ENCODE data around the gene CDKL5.

Gene CDKL5

DNA sequence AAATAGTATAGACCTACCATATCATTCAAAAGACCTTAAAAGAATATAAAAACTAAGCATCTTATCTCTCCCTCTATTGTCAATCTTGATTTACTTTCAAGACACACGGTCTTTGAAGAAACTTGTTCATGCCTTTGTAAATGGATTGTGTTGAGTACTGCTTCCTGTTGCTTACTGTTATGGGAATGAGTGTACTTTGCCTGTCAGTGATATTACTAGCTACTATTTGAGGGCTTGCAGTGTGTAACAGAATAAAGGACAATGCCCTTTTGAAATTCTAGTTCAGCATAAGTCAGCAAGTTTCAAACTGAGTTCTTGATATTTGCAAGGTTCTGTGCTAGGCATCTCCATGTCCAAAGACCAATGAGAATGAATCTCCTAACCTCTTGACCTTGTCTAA, 36.0 kb downstream of the CDKL5 start:
- DNase-seq, result no peak

DNA sequence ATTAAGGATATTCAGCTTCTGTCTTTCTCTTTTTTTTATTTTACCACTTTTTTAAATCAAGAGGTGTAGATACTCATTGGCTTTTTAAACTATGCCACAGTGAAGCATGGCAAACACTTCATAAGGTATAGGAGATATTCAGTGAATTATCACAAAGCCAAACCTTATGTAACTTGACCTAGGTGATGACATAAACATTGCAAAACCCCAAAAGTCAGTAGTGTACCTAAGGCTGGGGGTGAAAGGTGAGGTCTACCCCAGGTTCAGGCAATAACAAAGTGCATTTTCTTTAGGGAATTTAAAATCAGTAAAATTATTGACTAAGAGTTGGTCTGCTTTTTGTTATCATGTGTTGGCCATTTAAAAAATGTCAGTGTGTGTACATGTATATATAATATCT, 39.1 kb downstream of the CDKL5 start:
- no peak for DNase-seq

DNA sequence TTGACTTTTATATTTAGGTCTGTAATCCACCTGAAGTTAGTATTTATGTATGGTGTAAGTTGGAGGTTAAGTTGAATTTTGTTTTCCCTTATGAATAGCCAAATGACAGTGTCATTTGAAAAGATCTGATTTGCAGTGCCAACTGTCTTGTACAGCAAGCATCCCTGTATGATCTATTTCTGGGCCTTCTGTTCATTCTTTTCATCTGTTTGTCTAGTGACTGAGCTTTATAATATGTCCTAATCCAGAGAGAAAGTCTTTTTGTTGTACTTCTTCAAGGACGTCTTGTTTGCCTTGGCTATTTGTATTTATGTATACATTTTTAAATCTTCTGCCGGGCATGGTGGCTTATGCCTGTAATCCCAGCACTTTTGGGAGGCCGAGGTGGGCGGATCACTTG, 39.6 kb downstream of the CDKL5 start:
- DNase-seq, result no peak

DNA sequence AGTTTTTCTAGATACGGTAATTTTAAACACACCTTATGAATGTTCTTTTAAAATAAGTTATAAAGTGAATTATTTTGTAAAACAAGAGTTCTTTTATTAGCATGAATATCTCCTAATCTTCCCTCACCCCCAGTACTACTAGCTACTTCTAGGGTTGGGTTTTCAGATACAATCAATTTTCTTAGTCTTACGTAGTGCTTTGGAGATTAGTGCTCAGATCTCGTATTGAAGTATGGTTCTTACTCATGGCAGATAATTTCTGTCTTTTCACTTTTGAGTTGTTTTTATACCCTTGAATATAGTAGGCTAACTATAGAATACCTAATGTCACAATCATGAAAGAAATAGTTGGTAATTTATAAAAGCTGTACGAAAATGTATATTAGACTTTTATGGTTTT, 43.2 kb downstream of the CDKL5 start:
- DNase-seq, result no peak

DNA sequence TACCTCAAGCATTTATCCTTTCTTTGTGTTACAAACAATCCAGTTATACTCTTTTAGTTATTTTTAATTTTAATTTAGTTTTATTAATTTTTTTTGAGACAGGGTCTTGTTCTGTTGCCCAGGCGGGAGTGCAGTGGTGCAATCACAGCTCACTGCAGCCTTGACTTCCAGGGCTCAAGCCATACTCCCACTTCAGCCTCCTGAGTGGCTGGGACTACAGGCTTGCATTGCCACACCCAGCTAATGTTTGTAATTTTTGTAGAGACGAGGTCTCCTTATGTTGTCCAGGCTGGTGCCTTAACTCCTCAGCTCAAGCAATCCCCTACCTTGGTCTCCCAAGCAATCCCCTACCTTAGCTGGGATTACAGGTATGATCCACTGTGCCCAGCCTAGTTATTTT, 45.9 kb downstream of the CDKL5 start:
- no peak for DNase-seq

DNA sequence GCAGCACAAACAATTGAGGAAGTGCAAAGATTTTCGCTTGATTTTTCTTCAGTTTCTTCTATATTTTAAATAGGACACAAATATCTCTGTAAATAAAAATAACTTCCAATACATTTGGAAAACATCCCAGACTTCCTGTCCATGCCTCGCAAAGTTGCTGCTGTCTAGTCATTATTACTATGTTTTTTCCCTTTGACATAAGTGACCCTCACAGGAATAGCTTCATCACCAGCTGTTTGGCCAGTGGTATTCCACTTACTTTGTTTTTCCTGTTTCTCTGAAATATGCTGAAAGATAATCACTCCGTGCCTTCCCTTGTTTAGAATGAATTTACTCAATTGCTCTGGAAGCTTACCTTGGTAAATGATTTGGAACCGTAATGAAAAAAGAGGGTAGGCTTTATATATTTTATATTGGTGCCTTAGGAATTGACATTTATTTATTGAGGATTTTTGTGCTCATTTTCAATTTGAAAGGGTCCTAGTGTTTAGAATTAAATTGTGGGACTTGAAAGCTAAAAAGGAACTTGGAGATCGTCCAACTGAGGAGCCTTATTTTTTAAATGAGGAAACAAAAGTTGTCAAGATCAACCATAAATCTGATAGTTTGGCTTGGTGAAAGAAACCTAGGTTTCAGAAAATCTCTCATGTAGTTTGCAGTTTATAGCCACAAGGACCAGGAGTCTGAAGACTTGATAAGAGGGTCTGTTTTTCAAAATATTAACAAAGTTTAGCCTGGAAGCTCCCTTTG, 65.6 kb downstream of the CDKL5 start:
- DNase-seq, result no peak

DNA sequence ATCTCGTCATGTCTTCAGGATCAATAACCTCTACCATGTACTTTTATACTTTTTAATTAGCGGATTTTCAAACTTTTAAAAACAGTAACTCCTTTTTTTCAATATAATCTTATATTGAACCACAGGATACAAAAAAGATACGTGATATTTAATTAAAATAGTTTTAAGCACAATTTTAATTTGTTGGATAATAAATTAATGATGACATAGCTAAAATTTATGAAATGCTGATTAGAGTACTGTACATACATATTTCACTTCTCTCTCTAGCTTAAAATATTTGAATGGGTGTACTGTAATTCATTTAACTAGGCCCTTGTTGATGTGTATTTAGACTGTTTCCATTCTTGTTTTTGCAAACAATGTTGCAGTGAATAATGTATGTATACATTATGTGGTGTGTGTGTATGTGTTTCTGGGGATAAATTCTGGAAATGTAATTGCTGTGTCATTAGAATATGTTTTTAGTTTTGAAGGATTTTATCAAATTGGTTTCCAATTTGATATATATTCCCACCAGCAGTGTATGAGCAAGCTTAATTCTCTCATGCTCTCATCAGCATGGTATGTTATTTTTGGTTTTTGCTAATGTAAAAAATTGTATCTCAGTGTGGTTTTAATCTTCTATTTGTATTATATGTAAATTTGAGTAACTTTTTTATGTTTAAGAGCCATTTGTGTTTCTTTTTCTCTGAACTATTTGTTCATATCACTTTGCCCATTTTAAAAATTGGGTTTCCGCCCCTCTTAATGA, 66.4 kb downstream of the CDKL5 start:
- DNase-seq, result no peak

DNA sequence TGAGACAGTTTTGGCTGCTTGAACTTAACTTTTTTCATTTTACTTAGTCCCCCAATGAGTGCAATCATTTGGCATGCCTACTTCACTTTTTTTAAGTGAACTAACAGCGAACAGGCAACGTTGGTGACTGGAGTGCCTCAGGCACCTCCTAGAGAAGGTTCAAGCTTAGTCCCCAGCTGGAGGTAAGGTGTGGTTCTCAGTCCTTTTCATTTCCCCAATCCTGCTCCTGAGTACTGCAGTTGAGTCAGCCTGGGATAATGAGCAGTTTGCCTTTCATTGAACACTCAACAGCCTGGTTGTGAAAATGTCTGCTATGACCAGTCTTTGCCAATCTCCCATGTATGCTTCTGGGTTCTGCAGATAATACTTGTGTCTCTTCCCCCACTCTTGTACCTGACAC, 109.5 kb downstream of the CDKL5 start:
- DNase-seq, result no peak

DNA sequence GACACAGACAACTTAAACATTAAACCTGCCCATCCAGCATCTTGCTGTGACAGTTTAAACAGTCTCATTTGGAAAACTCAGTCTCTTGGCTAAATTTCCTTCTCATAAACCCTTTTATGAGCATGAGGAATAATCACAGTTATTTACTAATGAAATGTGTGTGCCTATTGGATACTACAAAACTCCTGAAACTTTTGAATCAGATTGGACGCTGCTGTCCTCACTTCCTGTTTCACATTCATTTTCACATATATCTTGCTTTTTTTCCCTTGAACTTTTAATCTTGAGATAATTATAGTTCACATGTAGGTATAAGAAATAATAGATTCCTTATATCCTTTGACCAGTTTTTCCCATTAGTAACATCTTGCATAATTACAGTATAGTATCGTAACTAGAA, 111.7 kb downstream of the CDKL5 start:
- DNase-seq, result no peak

DNA sequence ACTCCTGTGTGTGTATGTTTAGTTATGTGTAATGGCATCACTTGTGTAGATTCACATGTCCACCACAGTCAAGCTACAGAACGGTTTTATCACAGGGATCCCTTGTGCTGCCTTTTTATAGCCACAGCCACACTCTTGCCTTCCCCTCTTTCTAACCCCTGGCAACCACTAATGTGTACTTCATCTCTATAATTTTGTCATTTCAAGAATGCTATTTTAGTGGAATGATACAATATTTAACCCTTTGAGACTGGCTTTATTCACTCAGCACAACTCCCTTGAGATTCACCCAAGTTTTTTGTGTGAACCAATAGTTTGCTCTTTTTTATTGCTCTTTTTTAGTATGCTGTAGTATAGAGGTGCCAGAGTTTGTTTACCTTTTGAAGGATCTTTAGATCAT, 112.1 kb downstream of the CDKL5 start:
- no peak for DNase-seq

DNA sequence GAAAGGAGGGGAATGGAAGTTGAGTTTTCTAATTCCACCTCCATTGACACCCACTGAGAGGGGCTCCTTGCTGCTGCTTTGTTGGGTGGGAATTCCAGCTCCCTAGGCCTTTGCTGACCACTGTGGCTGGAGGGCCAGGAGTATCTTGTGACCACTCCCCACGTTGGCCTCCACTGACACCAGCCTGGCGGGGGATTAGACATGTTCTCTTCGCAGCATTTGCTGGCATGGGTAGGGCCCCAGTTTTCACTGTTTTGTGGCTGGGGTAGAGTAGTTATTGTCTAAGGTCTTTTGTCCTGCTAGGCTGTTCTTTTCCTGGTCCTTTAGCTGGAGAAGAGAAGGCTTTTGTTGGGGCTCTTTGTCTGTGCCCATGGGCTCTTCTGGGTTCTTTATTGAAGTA, 116.7 kb downstream of the CDKL5 start:
- no peak for DNase-seq

DNA sequence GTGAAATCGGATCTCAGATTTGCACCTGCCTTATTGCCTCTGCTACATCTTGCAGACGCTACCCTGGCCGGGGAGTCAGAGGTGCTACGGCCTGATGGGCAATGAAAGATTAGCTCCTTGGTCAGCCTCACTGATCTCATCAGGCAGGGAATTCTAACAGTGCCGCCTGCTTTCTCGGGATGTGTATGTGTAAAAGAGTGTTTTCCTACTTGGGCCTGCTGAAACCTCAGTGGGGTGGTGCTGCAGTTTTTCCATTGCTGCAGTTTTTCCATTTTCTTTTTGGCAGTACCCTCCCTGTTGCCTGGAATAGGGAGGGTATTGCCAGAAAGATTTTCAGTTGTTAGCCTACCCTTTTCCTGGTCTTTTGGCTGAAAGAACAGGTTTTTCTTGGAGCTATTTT, 117.5 kb downstream of the CDKL5 start:
- DNase-seq, result no peak

DNA sequence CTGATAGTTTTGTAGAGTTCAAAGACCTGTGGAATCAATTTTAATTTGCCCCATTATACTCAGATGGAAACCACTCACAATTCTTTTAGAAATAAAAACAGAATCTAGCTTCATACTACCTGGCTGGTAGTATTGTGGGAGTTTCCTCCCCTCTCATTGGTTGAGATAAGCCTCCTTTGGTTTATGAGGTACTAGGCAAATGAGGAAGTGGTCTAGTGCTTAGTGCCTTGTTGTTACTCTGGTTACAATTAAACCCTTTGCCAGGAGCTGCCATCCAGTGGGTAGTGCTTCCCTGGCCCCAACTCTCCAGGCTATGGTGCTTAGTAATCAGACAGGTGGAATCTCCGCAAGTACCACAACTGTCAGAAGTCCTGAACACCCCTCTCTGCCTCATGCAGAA, 118.3 kb downstream of the CDKL5 start:
- DNase-seq, result no peak

DNA sequence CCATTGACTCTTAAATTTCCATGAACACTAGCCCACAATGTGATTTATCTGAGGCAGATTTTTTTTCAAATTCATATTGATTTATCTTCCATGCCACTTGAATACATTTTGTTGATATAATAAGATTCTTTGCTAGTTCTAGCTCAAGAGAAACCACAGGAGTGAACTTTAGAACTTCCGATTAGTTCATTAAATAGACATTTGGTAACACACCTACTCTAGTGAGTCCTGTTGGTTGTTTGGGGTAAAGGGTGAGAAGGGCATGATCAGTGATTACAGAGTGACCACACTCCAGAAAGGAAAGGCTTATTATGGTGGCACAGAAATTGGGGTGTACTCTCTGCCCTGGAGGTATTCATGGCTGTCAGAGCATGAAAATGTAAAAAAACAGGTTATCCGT, 120.4 kb downstream of the CDKL5 start:
- DNase-seq, result no peak

DNA sequence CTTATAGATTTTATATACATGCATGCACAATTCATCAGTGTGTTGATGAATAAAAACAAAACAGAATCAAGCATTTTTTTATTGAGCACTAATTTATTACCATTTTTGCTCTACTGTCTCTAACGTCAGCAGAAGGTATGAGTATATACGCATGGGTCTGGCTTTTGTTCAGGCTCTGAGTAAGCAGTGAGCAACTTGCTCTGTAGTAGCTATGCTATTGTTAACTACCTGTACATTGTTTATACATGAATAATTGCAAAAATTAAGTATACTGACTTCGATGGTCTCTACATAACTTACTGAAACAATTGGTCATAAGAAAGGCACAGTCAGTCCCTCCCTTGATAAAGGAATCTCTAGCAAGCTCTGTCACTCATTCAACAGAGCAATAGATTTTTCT, 123.6 kb downstream of the CDKL5 start:
- no peak for DNase-seq

DNA sequence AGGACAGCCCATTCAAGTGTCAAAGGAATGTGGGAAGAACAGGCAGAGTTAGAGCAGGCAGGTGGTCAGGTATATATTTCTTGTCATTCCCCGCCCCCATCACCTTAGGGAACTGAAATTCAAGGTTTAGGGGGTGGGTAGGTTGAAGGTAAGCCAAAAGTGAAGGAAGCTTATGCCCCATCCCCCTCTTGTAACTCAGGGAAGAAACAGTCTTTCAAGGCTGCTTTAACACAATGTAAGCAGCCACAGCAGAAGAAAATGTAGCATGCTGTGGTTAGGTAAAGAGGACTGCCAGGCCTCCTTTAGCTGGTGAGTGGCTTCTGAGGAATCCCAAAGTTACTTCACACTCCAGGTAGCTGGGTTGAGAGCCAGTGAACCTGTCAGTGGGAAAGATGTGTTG, 124.2 kb downstream of the CDKL5 start:
- no peak for DNase-seq

DNA sequence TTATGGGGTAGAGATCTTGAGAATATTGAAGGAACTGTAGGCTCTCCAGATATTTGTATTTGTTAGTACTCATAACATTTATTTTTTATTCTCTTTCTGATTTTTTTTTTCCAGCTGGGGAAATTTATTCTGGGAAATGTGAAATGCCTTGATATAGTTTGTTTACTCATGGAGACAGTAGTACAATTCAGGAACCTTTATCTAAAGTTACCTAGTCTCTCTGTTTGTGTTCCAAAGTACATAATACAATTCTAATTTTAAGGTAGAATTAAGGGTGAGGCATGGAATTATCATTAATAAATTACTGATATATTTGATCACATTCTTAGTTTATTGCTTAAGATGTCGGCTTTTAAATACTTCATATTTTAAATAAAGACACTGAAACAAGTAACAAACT, 132.5 kb downstream of the CDKL5 start:
- no peak for DNase-seq

DNA sequence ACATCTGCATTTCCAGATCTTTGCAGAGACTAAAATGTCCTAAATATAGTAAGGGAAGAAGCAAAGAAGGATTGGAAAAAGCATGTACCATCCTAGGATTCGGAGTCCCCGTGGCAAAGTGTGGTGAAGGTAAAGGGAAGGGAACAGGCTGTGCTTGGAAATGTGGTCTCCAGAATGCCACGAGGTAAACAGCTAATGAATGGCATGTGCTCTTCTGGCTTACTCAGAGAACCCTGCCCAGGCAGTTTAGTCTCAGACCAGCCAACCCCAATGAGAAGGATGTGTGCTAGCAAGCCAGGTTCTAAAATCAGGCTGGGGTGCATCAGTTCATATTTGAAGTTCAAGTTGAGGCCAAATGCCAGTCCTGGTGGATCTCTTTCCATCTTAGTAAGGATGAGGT, 133.4 kb downstream of the CDKL5 start:
- DNase-seq, result no peak

DNA sequence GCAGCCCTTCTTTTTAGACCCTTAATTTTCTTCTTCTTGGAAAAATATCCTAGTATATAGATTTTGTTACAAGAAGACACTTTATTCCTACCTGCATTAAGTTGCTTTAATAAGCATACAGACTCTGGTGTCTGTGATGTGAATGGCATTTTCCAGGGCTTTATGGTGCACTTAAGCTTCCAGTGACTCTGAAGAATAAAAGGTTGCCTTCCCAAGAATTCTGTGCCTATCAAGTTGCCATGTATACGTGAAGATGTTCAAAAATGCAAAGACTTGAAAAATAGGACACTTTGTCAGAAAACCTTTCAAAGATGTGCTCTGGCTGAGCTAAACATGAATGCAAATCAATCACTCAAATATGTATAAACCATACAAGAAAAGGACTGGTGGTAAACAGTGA, 135.6 kb downstream of the CDKL5 start:
- DNase-seq, result no peak

DNA sequence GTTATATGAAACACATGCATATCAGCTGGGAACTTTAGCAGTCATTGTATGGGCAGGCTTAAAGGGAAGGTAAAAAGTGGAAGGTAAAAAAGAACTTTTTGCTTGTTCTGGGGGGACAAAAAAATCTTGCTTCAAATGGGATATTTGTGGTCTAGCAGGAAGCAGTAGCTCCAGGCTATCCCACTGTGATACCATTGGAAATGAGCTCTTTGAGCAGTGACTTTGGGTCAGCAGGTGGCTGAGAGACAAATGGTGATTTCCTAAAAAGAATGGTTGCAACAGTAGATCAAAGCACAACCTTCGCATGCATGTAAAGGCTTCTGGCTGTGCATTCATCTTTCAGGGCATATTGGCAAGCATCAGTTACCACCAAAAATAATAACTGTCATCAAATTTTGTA, 140.3 kb downstream of the CDKL5 start:
- DNase-seq, result no peak

DNA sequence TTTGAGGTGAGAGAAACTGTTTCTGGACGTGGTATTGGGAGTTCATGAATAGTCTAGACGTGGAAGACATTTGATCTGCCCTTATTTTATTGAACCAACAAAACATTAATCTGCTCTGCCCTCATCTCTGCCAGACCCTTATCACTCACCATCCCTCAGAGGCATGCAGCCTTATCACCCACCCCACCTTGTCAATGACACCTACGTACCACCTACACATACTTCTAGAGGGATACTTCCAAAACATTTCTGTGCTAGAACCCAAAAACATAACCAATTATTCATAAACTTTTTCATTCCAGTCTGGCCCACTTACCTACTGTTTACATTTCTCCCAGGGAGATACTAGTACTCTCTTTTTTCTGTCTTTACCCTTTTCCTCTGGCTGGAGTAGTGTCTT, 141.3 kb downstream of the CDKL5 start:
- DNase-seq, result no peak

DNA sequence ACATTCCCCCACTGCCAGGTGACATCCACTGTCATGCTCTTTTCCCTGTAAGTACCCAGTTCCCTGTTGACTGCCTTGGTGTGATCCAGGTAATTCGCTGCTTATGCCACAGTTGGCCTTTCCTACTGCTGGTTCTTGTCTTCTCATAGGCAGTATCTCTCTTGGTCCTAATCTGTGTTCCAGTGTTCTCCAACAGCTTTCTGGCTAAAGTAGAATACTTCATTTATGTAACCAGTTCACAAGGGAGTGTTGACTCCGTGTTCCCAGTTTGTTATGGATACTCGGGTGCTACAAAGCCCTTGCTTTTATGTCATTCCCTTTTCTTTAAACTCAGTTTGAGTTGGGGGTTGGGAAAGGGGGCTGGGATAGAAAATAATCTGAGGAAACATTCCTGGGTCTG, 148.1 kb downstream of the CDKL5 start:
- no peak for DNase-seq

DNA sequence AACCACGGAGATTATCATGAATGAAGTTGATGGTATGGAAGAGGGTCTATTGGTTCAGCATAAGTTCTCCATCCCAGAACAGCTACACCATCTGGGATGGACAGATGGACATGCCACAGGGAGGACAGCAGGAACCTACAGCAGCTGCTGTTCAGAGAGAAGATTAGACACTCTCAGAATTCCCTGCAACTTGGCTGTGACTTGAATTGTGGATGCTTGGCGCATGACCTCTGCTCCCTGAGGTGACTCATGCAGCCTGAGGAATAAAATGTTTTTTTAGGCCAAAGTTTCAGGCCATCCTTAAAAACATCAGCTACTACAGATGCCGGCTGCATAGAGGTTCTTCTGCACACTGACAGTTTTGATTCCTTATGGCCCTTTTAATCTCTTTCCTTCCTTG, 149.2 kb downstream of the CDKL5 start:
- DNase-seq, result no peak

DNA sequence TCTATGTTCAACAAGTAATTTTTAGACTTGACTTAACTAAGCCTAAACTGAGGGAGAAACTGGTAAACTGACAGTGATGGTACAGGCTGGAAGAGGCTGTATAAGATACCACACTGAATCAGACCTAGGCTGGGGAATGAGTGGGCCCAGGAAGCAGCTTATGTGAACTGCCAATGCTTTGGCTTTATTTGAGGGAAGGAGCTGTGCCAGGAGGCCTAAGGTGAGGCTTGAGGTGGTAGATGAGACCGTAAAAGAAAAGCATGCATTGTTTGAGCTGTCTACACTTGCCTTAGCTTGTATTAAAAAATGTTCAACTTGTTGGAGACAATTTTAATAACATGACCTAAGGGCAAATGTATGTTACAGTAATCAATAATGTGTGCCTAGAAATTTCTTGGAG, 150.3 kb downstream of the CDKL5 start:
- no peak for DNase-seq

DNA sequence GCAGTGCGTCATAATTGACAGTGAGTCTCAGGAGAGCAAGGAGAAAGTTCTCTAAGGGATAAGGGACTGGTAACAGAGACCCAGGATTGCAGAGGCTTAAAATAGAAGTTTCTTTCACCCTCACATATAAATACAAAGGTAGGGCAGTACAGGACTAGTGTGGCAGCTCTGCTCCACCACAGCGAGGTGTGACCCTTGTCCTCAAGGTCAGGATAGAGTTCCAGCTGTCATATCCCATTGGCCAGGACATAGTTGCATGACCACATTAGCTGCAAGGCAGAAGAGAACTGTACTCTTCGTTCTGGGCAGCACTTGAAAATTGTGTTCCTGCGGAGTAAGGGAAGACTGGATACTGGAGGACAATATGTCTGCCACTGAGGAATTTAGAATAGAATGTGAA, 152.0 kb downstream of the CDKL5 start:
- no peak for DNase-seq

Data from activated T-cell treated with anti-CD3 and anti-CD28 coated beads for 4 hours (primary cell).